Smooth muscle cell (in vitro differentiated cells): Measurements from ENCODE around the gene GNMT. TPM values are rescaled to one million over a fixed set of nuclear protein-coding genes. Genes with fewer than 3 reads are reported as not detected.
"Not testable (repeated sequence)": the region's sequence is repeated elsewhere in the genome, so short reads cannot be mapped to it uniquely, and the experiment has no call there.

ENCODE experiments used
- DNase-seq: peaks from one replicate; lab custom pipeline; 2025; ENCODE audit not compliant: unreplicated experiment; lab: John Stamatoyannopoulos, UW
- H2AFZ ChIP-seq: fragments of 200-600 bp; sonication (generic); 2 replicates; pipeline ENCODE4 v1.6.0; 2016; ENCODE audit warnings: antibody characterized with exemption, low read depth, mild to moderate bottlenecking
- H3F3A ChIP-seq: fragments of 200-600 bp; sonication (generic); 2 replicates; pipeline ENCODE4 v1.6.0; 2017; ENCODE audit warnings: antibody characterized with exemption, low read depth
- H3K27ac ChIP-seq: fragments of 200-600 bp; sonication (generic); 2 replicates; pipeline ENCODE4 v1.5.1; 2016; ENCODE audit warnings: low read depth, mild to moderate bottlenecking
- H3K27me3 ChIP-seq: fragments of 200-600 bp; sonication (generic); 2 replicates; pipeline ENCODE4 v1.6.1; 2016; ENCODE audit warnings: low read depth, mild to moderate bottlenecking
- H3K36me3 ChIP-seq: fragments of 200-600 bp; sonication (generic); 2 replicates; pipeline ENCODE4 v1.5.1; 2016; ENCODE audit warnings: low read depth
- H3K4me1 ChIP-seq: fragments of 200-600 bp; sonication (generic); 2 replicates; pipeline ENCODE4 v1.5.1; 2016; ENCODE audit warnings: low read depth
- H3K4me2 ChIP-seq: fragments of 200-600 bp; sonication (generic); 2 replicates; pipeline ENCODE4 v1.6.0; 2016; ENCODE audit warnings: mild to moderate bottlenecking
- H3K4me3 ChIP-seq: fragments of 200-600 bp; sonication (generic); 2 replicates; pipeline ENCODE4 v1.5.1; 2016; ENCODE audit warnings: mild to moderate bottlenecking
- H3K79me2 ChIP-seq: fragments of 200-600 bp; sonication (generic); 2 replicates; pipeline ENCODE4 v1.6.0; 2016; ENCODE audit warnings: low read depth, mild to moderate bottlenecking
- H3K9ac ChIP-seq: fragments of 200-600 bp; sonication (generic); 2 replicates; pipeline ENCODE4 v1.6.0; 2016; ENCODE audit warnings: low read depth
- H3K9me3 ChIP-seq: fragments of 200-600 bp; sonication (generic); replicated peaks from 2 replicates; pipeline ENCODE4 v1.5.1; 2016; ENCODE audit warnings: low read depth
- H4K20me1 ChIP-seq: fragments of 200-600 bp; sonication (generic); 2 replicates; pipeline ENCODE4 v1.6.0; 2016; ENCODE audit warnings: low read depth
- CTCF ChIP-seq: fragments of 200-600 bp; sonication (generic); IDR thresholded peaks from 2 replicates; pipeline ENCODE4 v1.5.1; 2017; ENCODE audit warnings: borderline replicate concordance, mild to moderate bottlenecking, antibody characterized with exemption; ENCODE audit not compliant: insufficient read depth, poor library complexity, severe bottlenecking
- WGBS: methylation state at CpG from one replicate; pipeline ENCODE4 v1.1.7; 2016; ENCODE audit warnings: low lambda C conversion rate; 5-methylcytosine and 5-hydroxymethylcytosine counted together
- polyA plus RNA-seq: library from polyadenylated mRNA; unstranded; fragments of >200 nt; fragmentation: Nextera tagmentation; extraction: Ambion mirVana; gene quantifications from 2 replicates; pipeline ENCODE4 v1.2.1, GENCODE V29; 2016
- total RNA-seq: library from RNA; depleted of rRNA; stranded (reverse); fragments of >200 nt; gene quantifications from 2 replicates; pipeline ENCODE4 v1.2.3, GENCODE V29; 2014

The GNMT gene
- total and polyA plus RNA-seq, 2 experiments from 2014 or later, result not detected

- Histone ChIP-seq H3K9me3 (no peaks in the 10 kb centered on the region), H3K4me2 (no peak overlapping the region), H2AFZ (no peak overlapping the region)
These were observed 12.6 kb upstream of the GNMT start for GRCh38 chr6:42947950-42948349.

GRCh38 chr6:42952389-42952788, 8.2 kb upstream of the GNMT start:
- TF ChIP-seq CTCF, result no peak

More at GRCh38 chr6:42947950-42948349, 12.6 kb upstream of the GNMT start:
- no peak overlapping the region for H3K4me3 ChIP-seq
- no peak for TF ChIP-seq CTCF
- H3K9ac ChIP-seq, result no peak overlapping the region
- H3K27me3 ChIP-seq, result no peaks in the 10 kb centered on the region
- no peaks in the 10 kb centered on the region for H3K4me1 ChIP-seq
- no peaks in the 10 kb centered on the region for H3K36me3 ChIP-seq
- H3K27ac ChIP-seq, result no peak overlapping the region
- H3K79me2 ChIP-seq, result no peaks in the 10 kb centered on the region
- H3F3A ChIP-seq, result no peaks in the 10 kb centered on the region
- no peaks in the 10 kb centered on the region for H4K20me1 ChIP-seq
- no peak for DNase-seq

GRCh38 chr6:42954405-42954804, 6.1 kb upstream of the GNMT start:
- DNase-seq, H4K20me1 ChIP-seq, H3K27me3 ChIP-seq, H3K9ac ChIP-seq, H3K9me3 ChIP-seq, H3K79me2 ChIP-seq, H3K4me3 ChIP-seq, H3K4me1 ChIP-seq, H3K4me2 ChIP-seq, H2AFZ ChIP-seq, H3F3A ChIP-seq, H3K36me3 ChIP-seq, H3K27ac ChIP-seq: not testable (repeated sequence)
- 90% methylated on average over 4 of the region's 4 CpGs for WGBS

More at GRCh38 chr6:42952389-42952788, 8.2 kb upstream of the GNMT start:
- Histone ChIP-seq H2AFZ (no peak overlapping the region), H3K79me2 (no peaks in the 10 kb centered on the region), H3K9me3 (no peaks in the 10 kb centered on the region), H3K4me3 (no peak overlapping the region), H4K20me1 (no peaks in the 10 kb centered on the region), H3K4me1 (no peaks in the 10 kb centered on the region), H3F3A (no peaks in the 10 kb centered on the region), H3K9ac (no peak overlapping the region), H3K36me3 (no peaks in the 10 kb centered on the region), H3K27me3 (no peaks in the 10 kb centered on the region), H3K4me2 (no peak overlapping the region), H3K27ac (no peak overlapping the region)
- DNase-seq, result no peak
- 95% methylated on average over 4 of the region's 4 CpGs for WGBS

- Histone ChIP-seq H3K36me3 (no peaks in the 10 kb centered on the region), H3K4me2 (no peak overlapping the region), H3K9ac (no peak overlapping the region), H3F3A (no peaks in the 10 kb centered on the region), H2AFZ (no peak overlapping the region), H3K4me3 (no peak overlapping the region), H3K9me3 (no peaks in the 10 kb centered on the region), H3K79me2 (no peaks in the 10 kb centered on the region), H3K27me3 (peaks cover 14% of the 10 kb centered on the region), H3K4me1 (no peaks in the 10 kb centered on the region), H3K27ac (no peak overlapping the region), H4K20me1 (no peaks in the 10 kb centered on the region)
- no peak for TF ChIP-seq CTCF
- no peak for DNase-seq
- WGBS, result 84% methylated on average over 8 of the region's 8 CpGs
These were observed 2.4 kb upstream of the GNMT start for GRCh38 chr6:42958125-42958524.
